Measurements from ENCODE around the gene QRICH2.
"Not testable (repeated sequence)": the region's sequence is repeated elsewhere in the genome, so short reads cannot be mapped to it uniquely, and the experiment has no call there.

QRICH2 gene

DNA sequence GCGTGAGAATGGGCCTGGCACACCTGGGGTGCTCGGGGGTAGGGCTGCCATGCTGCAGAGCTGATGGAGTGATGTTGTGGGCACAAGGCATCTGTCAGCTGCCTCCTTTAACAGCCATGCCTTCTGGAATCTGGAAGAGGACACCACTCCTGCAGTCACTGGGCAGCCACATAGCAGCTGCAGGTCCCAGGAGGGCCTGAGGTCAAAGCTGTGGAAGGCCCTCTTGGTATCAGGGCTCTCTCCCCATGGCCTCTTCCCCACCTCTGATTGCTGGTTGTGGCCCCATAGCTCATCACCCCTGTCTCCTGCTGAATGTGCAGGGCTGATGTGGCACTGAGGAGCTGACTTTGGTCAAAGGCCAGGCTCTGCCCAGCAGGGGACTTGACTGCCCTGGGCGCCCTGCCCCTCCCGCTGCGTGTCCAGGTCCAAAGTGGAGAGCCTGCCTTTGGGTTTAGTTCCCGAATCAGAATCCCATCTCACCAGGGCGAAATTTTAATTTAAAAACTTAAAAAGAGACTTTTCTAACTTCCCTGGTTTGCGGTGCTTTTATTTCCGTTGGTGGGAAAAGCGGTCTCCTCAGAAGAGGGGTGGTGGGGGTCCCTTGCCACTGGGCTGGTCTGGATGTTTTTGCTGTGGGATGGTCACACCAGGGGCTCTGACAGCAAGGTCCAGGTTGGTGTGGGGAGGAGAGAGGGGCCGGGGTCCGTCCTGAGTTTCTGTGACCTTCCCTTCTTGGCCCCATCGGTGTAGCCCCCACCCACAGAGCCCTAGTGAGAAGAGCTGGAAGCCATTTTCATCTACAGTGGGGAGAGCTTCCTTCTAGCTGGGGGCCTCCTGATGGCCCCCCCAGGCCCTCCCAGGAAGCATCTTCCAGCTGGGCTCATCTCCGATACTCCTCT lies 37.1 kb downstream of the QRICH2 start:
- CTCF ChIA-PET = interaction anchor here (0.8 to 10.0 kb wide), 8 partner anchors 9 to 268 kb away, joined by 3 to 86 read pairs (median 4); no protein-coding TSS in a partner anchor
- no peak for TF ChIP-seq CTCF (IDR thresholded peaks at IDR 0.05; ENCODE audit: control extremely low read depth, extremely low read depth, low read depth, missing control alignments)
- no peak for DNase-seq (ENCODE audit: extremely low spot score)
- POLR2A ChIA-PET = interaction anchor here (0.6 to 4.2 kb wide), 10 partner anchors 8 to 144 kb away, joined by 3 to 36 read pairs (median 4); partner anchors contain the start of gene UBALD2

DNA sequence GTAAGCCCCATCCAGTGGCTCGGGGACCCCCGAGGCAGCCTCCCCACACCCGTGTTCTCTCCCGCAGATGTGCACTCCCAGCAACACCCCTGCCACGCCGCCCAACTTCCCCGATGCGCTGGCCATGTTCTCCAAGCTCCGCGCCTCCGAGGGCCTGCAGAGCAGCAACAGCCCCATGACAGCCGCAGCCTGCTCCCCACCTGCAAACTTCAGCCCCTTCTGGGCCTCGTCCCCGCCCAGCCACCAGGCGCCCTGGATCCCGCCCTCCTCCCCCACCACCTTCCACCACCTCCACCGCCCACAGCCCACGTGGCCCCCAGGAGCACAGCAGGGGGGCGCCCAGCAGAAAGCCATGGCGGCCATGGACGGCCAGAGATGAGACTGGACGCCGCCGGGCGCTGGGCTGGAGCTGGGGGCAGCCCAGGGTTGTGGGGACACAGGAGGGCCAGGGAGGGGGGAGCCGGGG lies 37.9 kb downstream of the QRICH2 start:
- no peak for DNase-seq (ENCODE audit: extremely low spot score)
- CTCF ChIA-PET = interaction anchor here (1.2 to 10.0 kb wide), 4 partner anchors 10 to 256 kb away, joined by 3 to 86 read pairs (median 22); no protein-coding TSS in a partner anchor
- POLR2A ChIA-PET = interaction anchor here (0.7 to 1.9 kb wide), 6 partner anchors 8 to 93 kb away, joined by 3 to 6 read pairs (median 4); no protein-coding TSS in a partner anchor
- TF ChIP-seq CTCF (IDR thresholded peaks at IDR 0.05; ENCODE audit: control extremely low read depth, extremely low read depth, low read depth, missing control alignments) = no peak

GRCh38 chr17:76268991-76269981 lies 38.8 kb downstream of the QRICH2 start:
- ChIA-PET CTCF (interaction anchor here (1.0 to 10.0 kb wide), 5 partner anchors 10 to 364 kb away, joined by 3 to 86 read pairs (median 3); no protein-coding TSS in a partner anchor), POLR2A (interaction anchor here (0.7 to 3.5 kb wide), 10 partner anchors 9 to 115 kb away, joined by 3 to 24 read pairs (median 4); partner anchors contain the start of gene SPHK1)
- DNase-seq (ENCODE audit: extremely low spot score) = no peak
- TF ChIP-seq CTCF (IDR thresholded peaks at IDR 0.05; ENCODE audit: control extremely low read depth, extremely low read depth, low read depth, missing control alignments) = no peak

DNA sequence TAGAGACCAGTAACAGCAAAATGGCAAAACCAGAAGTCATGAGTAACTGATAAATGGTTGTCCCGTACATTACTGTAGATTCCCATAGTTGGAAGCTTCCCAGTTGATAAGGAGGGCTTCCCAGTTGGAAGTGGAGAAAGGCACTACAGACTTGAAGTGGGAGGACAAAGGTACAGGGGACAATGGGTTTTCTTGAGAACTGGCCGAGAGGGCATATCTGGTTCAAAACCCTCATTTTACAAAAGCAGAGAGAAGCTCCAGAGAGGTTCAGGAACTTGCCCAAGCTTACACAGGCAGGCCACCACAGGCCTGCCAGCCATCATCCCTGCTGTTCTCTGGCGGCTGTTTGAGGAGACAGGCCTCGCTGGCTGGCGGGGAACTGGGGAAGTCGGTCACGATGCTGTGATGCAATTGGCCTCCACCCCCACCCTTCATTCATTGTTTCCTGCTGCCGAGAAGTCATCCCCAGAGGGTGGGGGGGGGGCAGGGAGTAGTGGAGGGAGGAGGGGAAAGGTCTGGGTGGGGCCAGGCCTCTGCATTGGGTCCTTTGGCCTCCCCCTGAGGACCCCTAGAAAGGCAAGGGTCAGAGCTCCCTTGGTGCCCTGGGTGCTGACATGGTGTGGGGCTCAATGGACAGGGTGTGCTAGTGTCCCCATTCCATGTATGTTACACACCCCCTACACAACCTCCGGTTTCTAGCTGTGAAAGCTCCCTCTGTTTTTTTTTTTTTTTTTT lies 39.9 kb downstream of the QRICH2 start:
- TF ChIP-seq CTCF (IDR thresholded peaks at IDR 0.05; ENCODE audit: control extremely low read depth, extremely low read depth, low read depth, missing control alignments) = no peak
- CTCF ChIA-PET = interaction anchor here (0.8 to 10.0 kb wide), 8 partner anchors 9 to 363 kb away, joined by 3 to 86 read pairs (median 4); no protein-coding TSS in a partner anchor
- DNase-seq (ENCODE audit: extremely low spot score) = peak; percentile 55
- POLR2A ChIA-PET = interaction anchor here (0.6 to 3.5 kb wide), 9 partner anchors 10 to 440 kb away, joined by 3 to 24 read pairs (median 4); partner anchors contain the start of genes RNF157 and SPHK1

DNA sequence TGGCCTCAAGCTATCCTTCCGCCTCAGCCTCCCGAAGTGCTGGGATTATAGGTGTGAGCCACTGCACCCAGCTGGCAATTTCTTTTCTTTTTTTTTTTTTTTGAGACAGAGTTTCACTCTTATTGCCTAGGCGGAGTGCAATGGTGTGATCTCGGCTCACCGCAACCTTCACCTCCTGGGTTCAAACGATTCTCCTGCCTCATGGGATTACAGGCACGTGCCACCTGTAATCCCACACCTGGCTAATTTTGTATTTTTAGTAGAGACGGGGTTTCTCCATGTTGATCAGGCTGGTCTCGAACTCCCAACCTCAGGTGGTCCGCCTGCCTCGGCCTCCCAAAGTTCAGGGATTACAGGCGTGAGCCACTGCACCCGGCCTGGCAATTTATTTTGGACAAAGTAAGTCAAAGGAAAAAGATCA lies 40.5 kb downstream of the QRICH2 start:
- CTCF ChIA-PET = interaction anchor here (0.8 to 10.0 kb wide), 7 partner anchors 12 to 362 kb away, joined by 3 to 86 read pairs (median 4); no protein-coding TSS in a partner anchor
- POLR2A ChIA-PET = interaction anchor here (0.7 to 3.5 kb wide), 3 partner anchors 22 to 439 kb away, joined by 3 to 24 read pairs (median 12); no protein-coding TSS in a partner anchor
- DNase-seq (ENCODE audit: extremely low spot score) = not testable (repeated sequence)
